ENCODE results near the gene PMPCA. TPM values are rescaled to one million over a fixed set of nuclear protein-coding genes. Genes with fewer than 3 reads are reported as not detected.

Gene PMPCA
- total RNA-seq, 2 experiments from 2014 or later: 64.0 to 76.5 TPM

DNA sequence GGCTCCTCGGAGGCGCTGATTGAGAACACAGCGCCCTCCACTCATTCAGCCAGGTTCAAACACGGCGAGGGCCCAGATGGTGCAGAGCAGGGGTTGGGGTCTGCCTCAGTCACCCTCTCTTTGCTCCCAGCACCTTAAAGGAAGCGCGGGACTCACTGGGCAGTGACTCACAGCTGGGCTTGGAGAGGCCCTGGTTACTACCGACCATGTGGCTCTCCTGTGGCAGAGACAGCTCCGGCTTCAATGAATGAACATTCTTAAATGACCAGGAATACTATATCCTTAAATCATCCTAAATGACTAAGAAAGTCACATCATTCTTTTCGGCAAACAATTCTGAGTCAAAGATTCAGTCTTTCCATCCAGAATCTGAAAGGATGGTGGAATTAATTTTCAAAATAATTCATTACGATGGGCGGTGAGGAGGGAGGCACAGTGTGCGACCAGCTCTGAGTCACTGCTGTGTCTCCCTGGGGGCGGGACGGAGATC is 30.8 kb downstream of the PMPCA start:
- peaks cover 17% of the 10 kb centered on the region for H3K36me3 Mint-ChIP-seq
- CTCF ChIA-PET: interaction anchor here (1.0 to 1.7 kb wide), 3 partner anchors 13 to 18 kb away, joined by 3 to 6 read pairs (median 4); no protein-coding TSS in a partner anchor
- no peak for ATAC-seq
- no peak overlapping the region for H3K27ac Mint-ChIP-seq
- no peaks in the 10 kb centered on the region for H3K27me3 Mint-ChIP-seq
- no peaks in the 10 kb centered on the region for H3K9me3 Mint-ChIP-seq (ENCODE audit: low read depth)
- H3K4me1 Mint-ChIP-seq: peaks cover 24% of the 10 kb centered on the region
- no peak for DNase-seq
- H3K4me3 Mint-ChIP-seq: no peak overlapping the region

DNA sequence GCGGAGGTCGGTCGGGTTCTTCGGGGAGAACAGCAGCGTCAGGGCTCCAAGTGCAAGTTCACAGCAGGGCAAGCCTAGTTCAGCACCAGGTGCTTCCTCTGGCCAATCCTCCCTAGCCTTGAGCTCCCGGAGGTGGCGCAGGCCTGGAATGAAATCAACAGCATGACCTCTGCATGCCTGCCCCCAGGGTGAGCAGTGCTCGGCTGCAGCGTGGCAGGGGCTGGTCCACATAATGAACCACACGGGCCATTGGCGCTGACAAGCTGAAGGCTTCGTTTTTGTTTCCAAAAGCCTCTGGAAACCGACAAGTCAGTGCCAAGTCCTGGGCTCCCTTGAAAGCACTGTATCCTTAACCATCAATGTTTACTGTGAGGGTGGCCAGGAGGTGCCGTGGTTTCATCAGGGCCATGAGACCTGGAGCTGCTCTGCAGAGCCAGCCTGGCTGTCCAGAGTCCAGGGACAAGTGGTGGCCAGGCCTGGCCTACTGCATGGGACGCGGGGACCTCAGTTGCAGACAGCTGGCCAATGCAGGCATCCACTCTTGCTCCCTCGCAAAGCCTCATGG is 31.3 kb downstream of the PMPCA start:
- H3K27ac Mint-ChIP-seq: no peak overlapping the region
- no peaks in the 10 kb centered on the region for H3K27me3 Mint-ChIP-seq
- peaks cover 20% of the 10 kb centered on the region for H3K4me1 Mint-ChIP-seq
- H3K9me3 Mint-ChIP-seq (ENCODE audit: low read depth): no peaks in the 10 kb centered on the region
- H3K36me3 Mint-ChIP-seq: peaks cover 20% of the 10 kb centered on the region
- CTCF ChIA-PET: interaction anchor here (1.0 to 1.5 kb wide), 3 partner anchors 17 to 43 kb away, joined by 3 to 4 read pairs (median 3); no protein-coding TSS in a partner anchor
- H3K4me3 Mint-ChIP-seq: no peak overlapping the region
- DNase-seq (no peak), ATAC-seq (no peak)

DNA sequence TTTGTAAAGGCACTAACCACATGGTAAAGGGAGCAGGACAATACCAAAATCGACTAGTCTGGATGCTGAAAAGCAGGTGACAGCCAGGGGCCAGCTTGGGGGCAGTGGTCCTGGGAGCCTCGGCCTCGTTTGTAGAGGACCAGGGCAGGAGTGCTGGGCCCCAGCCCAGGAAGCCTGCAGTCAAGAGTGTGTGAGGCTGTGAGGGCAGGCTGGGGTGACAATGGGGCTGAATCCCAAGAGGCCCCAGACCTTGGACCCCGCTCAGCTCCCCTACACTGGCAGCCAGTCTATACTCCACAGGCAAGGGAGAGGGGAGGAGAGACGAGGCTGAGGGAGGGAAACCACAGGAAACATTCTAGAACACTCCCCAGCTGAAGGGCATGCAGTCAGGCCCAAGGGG is 31.8 kb downstream of the PMPCA start:
- no peaks in the 10 kb centered on the region for H3K9me3 Mint-ChIP-seq (ENCODE audit: low read depth)
- H3K4me3 Mint-ChIP-seq: no peak overlapping the region
- H3K36me3 Mint-ChIP-seq: peaks cover 25% of the 10 kb centered on the region
- peaks cover 15% of the 10 kb centered on the region for H3K4me1 Mint-ChIP-seq
- H3K27ac Mint-ChIP-seq: peak overlapping the region; percentile 57
- ATAC-seq (no peak), DNase-seq (no peak)
- CTCF ChIA-PET: interaction anchor here (1.0 to 1.5 kb wide), 3 partner anchors 16 to 43 kb away, joined by 3 to 4 read pairs (median 3); no protein-coding TSS in a partner anchor
- no peaks in the 10 kb centered on the region for H3K27me3 Mint-ChIP-seq

DNA sequence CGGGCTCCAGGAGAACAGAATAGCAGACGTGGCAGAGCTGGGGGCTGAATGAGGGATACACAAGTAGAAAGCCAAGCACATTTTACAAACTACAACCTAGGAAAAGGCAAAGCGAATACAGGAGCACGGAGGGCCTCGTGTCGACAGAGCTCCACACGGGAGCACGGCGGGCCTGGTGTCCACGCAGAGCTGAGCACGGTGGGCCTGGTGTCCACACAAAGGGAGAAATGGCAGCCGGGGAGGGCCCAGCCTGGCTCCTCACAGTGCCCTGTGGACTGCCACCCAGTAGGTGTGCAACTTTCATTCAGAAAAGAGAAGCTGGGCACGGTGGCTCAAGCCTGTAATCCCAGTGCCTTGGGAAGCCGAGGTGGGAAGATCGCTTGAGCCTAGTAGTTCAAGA is 32.6 kb downstream of the PMPCA start:
- no peak for DNase-seq
- CTCF ChIA-PET: interaction anchor here (1.1 to 1.5 kb wide), 2 partner anchors 42 kb away, joined by 3 to 4 read pairs; no protein-coding TSS in a partner anchor
- no peak overlapping the region for H3K27ac Mint-ChIP-seq
- peaks cover 30% of the 10 kb centered on the region for H3K36me3 Mint-ChIP-seq
- no peaks in the 10 kb centered on the region for H3K27me3 Mint-ChIP-seq
- H3K4me3 Mint-ChIP-seq: no peak overlapping the region
- ATAC-seq: no peak
- no peaks in the 10 kb centered on the region for H3K9me3 Mint-ChIP-seq (ENCODE audit: low read depth)
- peaks cover 7% of the 10 kb centered on the region for H3K4me1 Mint-ChIP-seq

DNA sequence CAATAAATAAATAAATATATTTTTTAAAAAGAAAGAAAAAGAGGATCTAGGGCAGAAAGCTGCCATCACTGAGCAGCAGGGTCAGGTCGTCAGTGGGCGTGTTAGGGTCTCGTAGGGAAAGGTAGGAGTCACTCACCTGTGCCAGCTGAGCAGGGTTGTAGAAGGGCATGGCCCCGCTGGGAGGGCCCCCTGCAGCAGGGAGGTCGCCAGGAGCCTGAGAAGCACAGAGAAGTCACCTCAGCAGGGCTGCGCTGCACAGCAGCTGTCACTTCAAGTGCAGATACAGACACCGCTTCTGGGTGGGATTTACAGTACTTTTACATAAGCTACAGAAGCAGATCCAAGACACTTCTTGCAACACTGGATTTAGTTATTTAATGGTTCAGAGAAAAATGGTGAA is 33.2 kb downstream of the PMPCA start:
- DNase-seq (no peak), ATAC-seq (no peak)
- peaks cover 3% of the 10 kb centered on the region for H3K4me1 Mint-ChIP-seq
- H3K27me3 Mint-ChIP-seq: no peaks in the 10 kb centered on the region
- H3K27ac Mint-ChIP-seq: no peak overlapping the region
- CTCF ChIA-PET: no interaction called here
- H3K36me3 Mint-ChIP-seq: peaks cover 34% of the 10 kb centered on the region
- H3K4me3 Mint-ChIP-seq: no peak overlapping the region
- H3K9me3 Mint-ChIP-seq (ENCODE audit: low read depth): no peaks in the 10 kb centered on the region

DNA sequence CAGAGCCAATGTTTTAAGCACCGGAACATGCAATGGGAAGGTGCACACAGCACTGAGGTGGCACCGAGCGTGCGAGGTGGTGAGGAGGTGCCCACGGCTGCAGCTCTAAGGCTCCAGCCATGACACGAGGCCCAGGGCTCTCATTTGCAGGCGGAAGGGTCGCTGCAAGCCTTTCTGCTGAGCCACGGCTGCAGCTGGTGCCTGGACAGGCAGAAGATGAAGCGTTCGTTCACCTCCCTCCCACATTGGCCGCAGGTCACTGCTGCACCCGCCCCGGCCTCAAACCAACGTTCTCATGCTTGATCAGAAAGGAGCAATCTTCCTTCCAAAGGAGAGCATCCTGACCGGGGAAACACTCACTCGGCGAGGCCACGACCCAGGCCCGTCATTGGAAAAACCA is 33.6 kb downstream of the PMPCA start:
- ATAC-seq (no peak), DNase-seq (no peak)
- Mint-ChIP-seq H3K9me3 (ENCODE audit: low read depth) (no peaks in the 10 kb centered on the region), H3K36me3 (peaks cover 36% of the 10 kb centered on the region), H3K27ac (no peak overlapping the region), H3K27me3 (no peaks in the 10 kb centered on the region), H3K4me3 (no peak overlapping the region), H3K4me1 (peaks cover 3% of the 10 kb centered on the region)
- CTCF ChIA-PET: no interaction called here

- no peak for ATAC-seq
- Mint-ChIP-seq H3K9me3 (ENCODE audit: low read depth) (no peaks in the 10 kb centered on the region), H3K27me3 (no peaks in the 10 kb centered on the region), H3K4me1 (no peaks in the 10 kb centered on the region), H3K4me3 (no peak overlapping the region), H3K27ac (no peak overlapping the region), H3K36me3 (peaks cover 45% of the 10 kb centered on the region)
- CTCF ChIA-PET: no interaction called here
- DNase-seq: no peak
Measured at GRCh38 chr9:136445799-136446198, 35.3 kb downstream of the PMPCA start.

DNA sequence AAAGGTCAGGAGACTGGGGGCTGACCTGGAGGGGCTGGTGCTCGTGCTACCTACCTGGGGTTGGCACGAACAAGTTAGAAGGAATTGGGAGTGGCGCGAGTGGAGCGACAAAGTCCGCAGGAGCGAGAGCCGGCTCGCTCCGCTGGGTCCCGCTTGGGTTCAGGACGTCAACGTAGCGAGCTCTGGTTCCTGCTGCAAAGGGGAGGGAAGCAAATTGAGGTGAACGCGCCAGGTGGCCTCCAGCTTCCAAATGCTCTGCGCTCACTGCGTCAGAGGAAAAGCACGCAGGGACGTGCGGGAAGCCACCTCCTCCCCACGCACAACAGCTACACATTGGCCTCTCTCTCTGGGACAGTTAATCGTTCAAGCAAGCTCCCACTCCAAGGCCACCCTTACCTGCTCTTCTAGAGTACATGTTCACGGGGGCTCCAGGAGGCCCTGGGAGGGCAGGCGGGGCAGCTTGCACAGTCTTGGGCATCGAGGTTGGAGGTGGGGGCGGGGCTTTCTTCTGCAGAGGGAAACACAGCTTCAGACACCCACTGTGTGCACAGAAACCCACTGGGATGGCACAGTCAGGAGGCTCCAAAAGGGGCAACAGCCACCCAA is 36.8 kb downstream of the PMPCA start:
- peaks cover 44% of the 10 kb centered on the region for H3K36me3 Mint-ChIP-seq

GRCh38 chr9:136448655-136449054 is 38.2 kb downstream of the PMPCA start:
- CTCF ChIA-PET: no interaction called here
- ATAC-seq (no peak), DNase-seq (no peak)
- H3K27ac Mint-ChIP-seq: no peak overlapping the region
- no peak overlapping the region for H3K4me3 Mint-ChIP-seq
- H3K4me1 Mint-ChIP-seq: no peaks in the 10 kb centered on the region
- no peaks in the 10 kb centered on the region for H3K9me3 Mint-ChIP-seq (ENCODE audit: low read depth)
- no peaks in the 10 kb centered on the region for H3K27me3 Mint-ChIP-seq
- peaks cover 49% of the 10 kb centered on the region for H3K36me3 Mint-ChIP-seq

More for the DNA sequence above, 36.8 kb downstream of the PMPCA start:
- no peak for DNase-seq
- CTCF ChIA-PET: no interaction called here
- H3K27me3 Mint-ChIP-seq: no peaks in the 10 kb centered on the region
- no peaks in the 10 kb centered on the region for H3K4me1 Mint-ChIP-seq
- no peak overlapping the region for H3K4me3 Mint-ChIP-seq
- ATAC-seq: no peak
- no peak overlapping the region for H3K27ac Mint-ChIP-seq
- H3K9me3 Mint-ChIP-seq (ENCODE audit: low read depth): no peaks in the 10 kb centered on the region

GRCh38 chr9:136451221-136451877 is 40.9 kb downstream of the PMPCA start:
- Mint-ChIP-seq H3K27me3 (no peaks in the 10 kb centered on the region), H3K27ac (no peak overlapping the region), H3K4me3 (no peak overlapping the region), H3K4me1 (no peaks in the 10 kb centered on the region), H3K9me3 (ENCODE audit: low read depth) (no peaks in the 10 kb centered on the region), H3K36me3 (peaks cover 51% of the 10 kb centered on the region)
- DNase-seq: no peak
- ATAC-seq: no peak
- CTCF ChIA-PET: no interaction called here

GRCh38 chr9:136453326-136453725 is 42.9 kb downstream of the PMPCA start:
- no peak for DNase-seq
- no peak for ATAC-seq
- Mint-ChIP-seq H3K27me3 (no peaks in the 10 kb centered on the region), H3K36me3 (peaks cover 48% of the 10 kb centered on the region), H3K4me3 (no peak overlapping the region), H3K9me3 (ENCODE audit: low read depth) (no peaks in the 10 kb centered on the region), H3K27ac (no peak overlapping the region), H3K4me1 (no peaks in the 10 kb centered on the region)
- CTCF ChIA-PET: no interaction called here

- H3K9me3 Mint-ChIP-seq (ENCODE audit: low read depth): no peaks in the 10 kb centered on the region
- H3K27ac Mint-ChIP-seq: no peak overlapping the region
- CTCF ChIA-PET: interaction anchor here (1.3 kb wide), 1 partner anchor 13 kb away, joined by 4 read pairs; no protein-coding TSS in a partner anchor
- no peak overlapping the region for H3K4me3 Mint-ChIP-seq
- no peaks in the 10 kb centered on the region for H3K4me1 Mint-ChIP-seq
- DNase-seq (no peak), ATAC-seq (no peak)
- H3K27me3 Mint-ChIP-seq: no peaks in the 10 kb centered on the region
- H3K36me3 Mint-ChIP-seq: peaks cover 48% of the 10 kb centered on the region
Measured at GRCh38 chr9:136454026-136454796, 43.8 kb downstream of the PMPCA start.
